K562 (cell line): ENCODE measurements around the gene WASL. TPM values are rescaled to one million over a fixed set of nuclear protein-coding genes. Genes with fewer than 3 reads are reported as not detected.
A peak's percentile ranks its signal among the peaks of the same experiment; 100 is the strongest.

Experiments
- BCL6 ChIP-seq: fragments of 250-450 bp; sonication (Bioruptor Pico); IDR thresholded peaks from 2 replicates; pipeline ENCODE4 v1.4.0; 2020
- BRD9 ChIP-seq: fragments of 450-650 bp; IDR thresholded peaks from 2 replicates; pipeline ENCODE4 v1.6.1; 2018; ENCODE audit warnings: low read depth; ENCODE audit not compliant: partially characterized antibody
- CEBPB ChIP-seq: fragments of 450-650 bp; IDR thresholded peaks from 2 replicates; pipeline ENCODE4 v1.6.1; 2016; ENCODE audit warnings: missing genetic modification characterization, missing compliant biosample characterization
- EZH2 ChIP-seq: IDR thresholded peaks from 2 replicates; pipeline ENCODE4 v1.6.1; 2012; ENCODE audit warnings: low read depth, mild to moderate bottlenecking, inconsistent platforms, low read length, borderline replicate concordance
- FOXA1 ChIP-seq: fragments of 450-650 bp; IDR thresholded peaks from 2 replicates; pipeline ENCODE4 v1.6.1; 2016; ENCODE audit warnings: mild to moderate bottlenecking, borderline replicate concordance
- HDAC2 ChIP-seq: fragments of 450-650 bp; IDR thresholded peaks from 2 replicates; pipeline ENCODE4 v1.6.1; 2016; ENCODE audit warnings: mild to moderate bottlenecking
- HDAC8 ChIP-seq: fragments of 450-650 bp; IDR thresholded peaks from 2 replicates; pipeline ENCODE4 v1.6.1; 2016; ENCODE audit warnings: mild to moderate bottlenecking, missing genetic modification characterization, moderate library complexity, missing compliant biosample characterization
- KAT8 ChIP-seq: fragments of 450-650 bp; IDR thresholded peaks from 2 replicates; pipeline ENCODE4 v1.6.1; 2016; ENCODE audit warnings: low read depth, mild to moderate bottlenecking
- KDM2B ChIP-seq: fragments of 250-450 bp; sonication (Bioruptor Pico); IDR thresholded peaks from 2 replicates; pipeline ENCODE4 v1.8.0; 2021; ENCODE audit warnings: mild to moderate bottlenecking, moderate library complexity
- PHB ChIP-seq: fragments of 250-450 bp; sonication (Bioruptor Pico); IDR thresholded peaks from 2 replicates; pipeline ENCODE4 v1.5.0; 2021
- RHOXF2B ChIP-seq: fragments of 250-450 bp; sonication (Bioruptor Pico); conservative IDR thresholded peaks from 2 replicates; pipeline ENCODE4 v1.5.1; 2021
- SETDB1 ChIP-seq: IDR thresholded peaks from one replicate; pipeline ENCODE4 v1.6.1; 2012; ENCODE audit warnings: low read length, control low read depth, inconsistent platforms
- SMAD2 ChIP-seq: fragments of 150-350 bp; IDR thresholded peaks from 2 replicates; pipeline ENCODE4 v1.6.1; 2014; ENCODE audit warnings: low read depth, mild to moderate bottlenecking, low read length
- ZFP1 ChIP-seq: fragments of 450-650 bp; formaldehyde crosslinking; IDR thresholded peaks from 2 replicates; pipeline ENCODE4 v1.4.0; 2020; ENCODE audit warnings: mild to moderate bottlenecking, mixed read lengths
- ZNF121 ChIP-seq: sonication (generic); formaldehyde crosslinking; conservative IDR thresholded peaks from 2 replicates; pipeline ENCODE4 v1.8.0; 2022; ENCODE audit warnings: missing genetic modification reagents
- ZNF184 ChIP-seq: sonication (generic); formaldehyde crosslinking; IDR thresholded peaks from 2 replicates; pipeline ENCODE4 v1.5.0; 2020; ENCODE audit warnings: missing genetic modification reagents
- ZNF253 ChIP-seq: fragments of 250-450 bp; sonication (Bioruptor Pico); conservative IDR thresholded peaks from 2 replicates; pipeline ENCODE4 v1.6.1; 2021; ENCODE audit warnings: mild to moderate bottlenecking
- ZNF282 ChIP-seq: sonication (generic); formaldehyde crosslinking; IDR thresholded peaks from 2 replicates; pipeline ENCODE4 v1.8.1; 2023; ENCODE audit warnings: missing genetic modification reagents
- ZNF764 ChIP-seq: fragments of 250-450 bp; sonication (Bioruptor Pico); IDR thresholded peaks from 2 replicates; pipeline ENCODE4 v1.4.0; 2020; ENCODE audit warnings: low read depth, mild to moderate bottlenecking, moderate library complexity
- polyA plus RNA-seq, 8 experiments: library from polyadenylated mRNA; depleted of rRNA in 4 of 8; stranded (reverse) in 5 of 8; unstranded in 3 of 8; fragments of >200 nt; fragmentation: Nextera tagmentation in 2 of 8; fragmentation: Illumina TruSeq in 1 of 8; extraction: Ambion mirVana in 2 of 8; extraction: Trizol in 1 of 8; gene quantifications; 2 replicates each; pipeline versions ENCODE4 v1.2.1 to v1.2.3, GENCODE V29; 2011 to 2014; ENCODE audit warnings: inconsistent platforms in 1 of 8, missing spikeins in 1 of 8
- total RNA-seq, 7 experiments: library from RNA; depleted of rRNA in 6 of 7; stranded (reverse); fragments of >200 nt in 6 of 7; fragmentation: Illumina TruSeq in 2 of 7; extraction: Trizol in 2 of 7; gene quantifications; 2 replicates each; pipeline versions ENCODE4 v1.2.1 to v1.2.3, GENCODE V29; 2011 to 2021; ENCODE audit warnings: low replicate concordance in 1 of 7
- TF ChIP-seq, protein P1 (sequence below): fragments of 450-650 bp; IDR thresholded peaks from one replicate; pipeline ENCODE4 v1.6.1; 2018; ENCODE audit warnings: mild to moderate bottlenecking, moderate library complexity; ENCODE audit not compliant: partially characterized antibody
- TF ChIP-seq, protein P2 (sequence below): fragments of 250-450 bp; sonication (Bioruptor Pico); IDR thresholded peaks from 2 replicates; pipeline ENCODE4 v1.4.0; 2020; ENCODE audit warnings: borderline replicate concordance
- TF ChIP-seq, protein P3 (sequence below): sonication (generic); formaldehyde crosslinking; IDR thresholded peaks from 2 replicates; pipeline ENCODE4 v1.8.0; 2022; ENCODE audit warnings: missing genetic modification reagents, mild to moderate bottlenecking, moderate library complexity, borderline replicate concordance
- TF ChIP-seq, protein P4 (sequence below): fragments of 450-650 bp; conservative IDR thresholded peaks from 2 replicates; pipeline ENCODE4 v1.6.1; 2016; ENCODE audit warnings: missing genetic modification characterization, low read depth, mild to moderate bottlenecking, missing compliant biosample characterization, moderate library complexity

Gene WASL
- total and polyA plus RNA-seq, 9 of the 15 experiments (the other 6 are each of a cell fraction or from before 2014, with no cell fraction given): 3.2 to 13.9 (median 8.3) TPM

DNA sequence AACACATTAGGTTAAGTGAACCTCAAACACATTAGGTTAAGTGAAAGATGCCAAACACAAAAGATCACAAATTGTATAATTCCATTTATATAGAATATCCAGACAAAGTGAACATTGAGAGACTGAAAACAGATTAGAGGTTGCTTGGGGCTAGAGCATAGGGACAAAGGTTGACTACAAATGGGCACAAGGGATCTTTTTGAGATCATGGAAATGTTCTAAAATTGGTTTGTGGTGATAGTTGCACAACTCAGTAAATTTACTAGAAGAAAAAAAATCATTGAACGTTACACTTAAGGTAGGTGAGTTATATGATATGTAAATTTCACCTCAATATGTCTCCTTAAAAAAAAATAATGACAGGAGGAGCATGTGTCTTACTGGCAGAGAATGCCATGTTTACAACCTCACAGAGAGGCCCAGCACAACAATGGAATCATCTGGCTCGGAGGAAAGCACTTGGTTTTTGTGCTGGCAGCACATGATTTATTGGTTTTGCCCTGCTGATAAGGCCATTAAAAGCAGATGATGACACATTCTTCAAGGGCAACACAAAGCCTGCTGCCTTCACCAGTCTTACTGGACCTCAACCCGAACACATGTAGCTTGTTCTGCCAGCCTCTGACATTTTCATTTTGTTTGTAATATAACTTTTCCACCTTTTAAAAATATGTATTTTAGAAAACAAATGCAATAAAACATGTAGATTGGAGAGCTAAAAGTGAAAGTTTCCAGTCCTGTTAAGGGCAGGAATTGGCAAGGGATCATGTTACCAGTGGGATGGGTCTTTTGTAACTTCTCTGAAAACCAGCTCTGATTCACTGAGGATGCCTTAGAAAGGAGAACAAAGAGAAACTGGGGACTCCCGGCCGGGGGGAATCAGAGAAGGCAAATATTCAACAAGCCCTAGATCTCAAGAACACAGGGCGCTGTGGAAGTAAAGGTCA, 105.0 kb downstream of the WASL start (continued):
- no peak for TF ChIP-seq HDAC8 (tag)
- no peak for TF ChIP-seq ZNF253
- TF ChIP-seq ZNF184 (CRISPR knock-in tag): no peak
- TF ChIP-seq, protein P1, sequence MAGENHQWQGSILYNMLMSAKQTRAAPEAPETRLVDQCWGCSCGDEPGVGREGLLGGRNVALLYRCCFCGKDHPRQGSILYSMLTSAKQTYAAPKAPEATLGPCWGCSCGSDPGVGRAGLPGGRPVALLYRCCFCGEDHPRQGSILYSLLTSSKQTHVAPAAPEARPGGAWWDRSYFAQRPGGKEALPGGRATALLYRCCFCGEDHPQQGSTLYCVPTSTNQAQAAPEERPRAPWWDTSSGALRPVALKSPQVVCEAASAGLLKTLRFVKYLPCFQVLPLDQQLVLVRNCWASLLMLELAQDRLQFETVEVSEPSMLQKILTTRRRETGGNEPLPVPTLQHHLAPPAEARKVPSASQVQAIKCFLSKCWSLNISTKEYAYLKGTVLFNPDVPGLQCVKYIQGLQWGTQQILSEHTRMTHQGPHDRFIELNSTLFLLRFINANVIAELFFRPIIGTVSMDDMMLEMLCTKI: no peak
- peak; percentile 57 for TF ChIP-seq CEBPB (tag)
- no peak for TF ChIP-seq EZH2
- no peak for TF ChIP-seq FOXA1
- TF ChIP-seq KDM2B (CRISPR knock-in tag): no peak
- TF ChIP-seq ZNF764 (CRISPR knock-in tag): no peak
- TF ChIP-seq, protein P2, sequence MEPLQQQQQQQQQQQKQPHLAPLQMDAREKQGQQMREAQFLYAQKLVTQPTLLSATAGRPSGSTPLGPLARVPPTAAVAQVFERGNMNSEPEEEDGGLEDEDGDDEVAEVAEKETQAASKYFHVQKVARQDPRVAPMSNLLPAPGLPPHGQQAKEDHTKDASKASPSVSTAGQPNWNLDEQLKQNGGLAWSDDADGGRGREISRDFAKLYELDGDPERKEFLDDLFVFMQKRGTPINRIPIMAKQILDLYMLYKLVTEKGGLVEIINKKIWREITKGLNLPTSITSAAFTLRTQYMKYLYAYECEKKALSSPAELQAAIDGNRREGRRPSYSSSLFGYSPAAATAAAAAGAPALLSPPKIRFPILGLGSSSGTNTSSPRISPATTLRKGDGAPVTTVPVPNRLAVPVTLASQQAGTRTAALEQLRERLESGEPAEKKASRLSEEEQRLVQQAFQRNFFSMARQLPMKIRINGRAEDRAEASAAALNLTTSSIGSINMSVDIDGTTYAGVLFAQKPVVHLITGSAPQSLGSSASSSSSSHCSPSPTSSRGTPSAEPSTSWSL (CRISPR knock-in tag): no peak
- no peak for TF ChIP-seq PHB (CRISPR knock-in tag)
- TF ChIP-seq KAT8: no peak
- TF ChIP-seq ZNF282 (CRISPR knock-in tag): no peak
- TF ChIP-seq HDAC2: no peak; the same call in 1 of the 2 replicates
- TF ChIP-seq BRD9: no peak
- 0 out of 2 replicates have a peak, but pooled peaks have one; percentile 30 for TF ChIP-seq BCL6 (CRISPR knock-in tag)
- TF ChIP-seq, protein P3, sequence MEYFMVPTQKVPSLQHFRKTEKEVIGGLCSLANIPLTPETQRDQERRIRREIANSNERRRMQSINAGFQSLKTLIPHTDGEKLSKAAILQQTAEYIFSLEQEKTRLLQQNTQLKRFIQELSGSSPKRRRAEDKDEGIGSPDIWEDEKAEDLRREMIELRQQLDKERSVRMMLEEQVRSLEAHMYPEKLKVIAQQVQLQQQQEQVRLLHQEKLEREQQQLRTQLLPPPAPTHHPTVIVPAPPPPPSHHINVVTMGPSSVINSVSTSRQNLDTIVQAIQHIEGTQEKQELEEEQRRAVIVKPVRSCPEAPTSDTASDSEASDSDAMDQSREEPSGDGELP (CRISPR knock-in tag): no peak
- no peak for TF ChIP-seq SETDB1
- TF ChIP-seq, protein P4, sequence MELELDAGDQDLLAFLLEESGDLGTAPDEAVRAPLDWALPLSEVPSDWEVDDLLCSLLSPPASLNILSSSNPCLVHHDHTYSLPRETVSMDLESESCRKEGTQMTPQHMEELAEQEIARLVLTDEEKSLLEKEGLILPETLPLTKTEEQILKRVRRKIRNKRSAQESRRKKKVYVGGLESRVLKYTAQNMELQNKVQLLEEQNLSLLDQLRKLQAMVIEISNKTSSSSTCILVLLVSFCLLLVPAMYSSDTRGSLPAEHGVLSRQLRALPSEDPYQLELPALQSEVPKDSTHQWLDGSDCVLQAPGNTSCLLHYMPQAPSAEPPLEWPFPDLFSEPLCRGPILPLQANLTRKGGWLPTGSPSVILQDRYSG (tag): no peak
- TF ChIP-seq ZNF121 (CRISPR knock-in tag): no peak
- TF ChIP-seq SMAD2: no peak
- TF ChIP-seq RHOXF2B (CRISPR knock-in tag): no peak; the same call in 1 of the 2 replicates
- TF ChIP-seq ZFP1 (CRISPR knock-in tag): no peak
